PFSK-1 (cell line): Measurements from ENCODE around the gene RTN1.

Source experiments
- POLR2AphosphoS5 ChIP-seq: IDR thresholded peaks from 2 replicates; pipeline ENCODE4 v1.6.1; 2012; ENCODE audit warnings: low read depth, mild to moderate bottlenecking, control low read depth, low read length, moderate library complexity
- SIN3A ChIP-seq: IDR thresholded peaks from 2 replicates; pipeline ENCODE4 v1.6.1; 2012; ENCODE audit warnings: mild to moderate bottlenecking, low read length, moderate library complexity, borderline replicate concordance; ENCODE audit not compliant: insufficient read depth
- TAF1 ChIP-seq: IDR thresholded peaks from 2 replicates; pipeline ENCODE4 v1.6.1; 2012; ENCODE audit warnings: low read length, control low read depth, borderline replicate concordance; ENCODE audit not compliant: insufficient read depth
- TF ChIP-seq, protein P1 (sequence below), 2 experiments: IDR thresholded peaks; 2 replicates each; pipeline versions ENCODE4 v1.6.1 to v1.8.0; 2011 to 2012; ENCODE audit warnings: low read depth in 2 of 2, low read length in 2 of 2, control low read depth in 1 of 2, inconsistent platforms in 1 of 2, mild to moderate bottlenecking in 1 of 2, moderate library complexity in 1 of 2; ENCODE audit not compliant: insufficient read depth in 1 of 2

- TF ChIP-seq TAF1 (no peak), SIN3A (no peak), POLR2AphosphoS5 (no peak)
- TF ChIP-seq, protein P1, sequence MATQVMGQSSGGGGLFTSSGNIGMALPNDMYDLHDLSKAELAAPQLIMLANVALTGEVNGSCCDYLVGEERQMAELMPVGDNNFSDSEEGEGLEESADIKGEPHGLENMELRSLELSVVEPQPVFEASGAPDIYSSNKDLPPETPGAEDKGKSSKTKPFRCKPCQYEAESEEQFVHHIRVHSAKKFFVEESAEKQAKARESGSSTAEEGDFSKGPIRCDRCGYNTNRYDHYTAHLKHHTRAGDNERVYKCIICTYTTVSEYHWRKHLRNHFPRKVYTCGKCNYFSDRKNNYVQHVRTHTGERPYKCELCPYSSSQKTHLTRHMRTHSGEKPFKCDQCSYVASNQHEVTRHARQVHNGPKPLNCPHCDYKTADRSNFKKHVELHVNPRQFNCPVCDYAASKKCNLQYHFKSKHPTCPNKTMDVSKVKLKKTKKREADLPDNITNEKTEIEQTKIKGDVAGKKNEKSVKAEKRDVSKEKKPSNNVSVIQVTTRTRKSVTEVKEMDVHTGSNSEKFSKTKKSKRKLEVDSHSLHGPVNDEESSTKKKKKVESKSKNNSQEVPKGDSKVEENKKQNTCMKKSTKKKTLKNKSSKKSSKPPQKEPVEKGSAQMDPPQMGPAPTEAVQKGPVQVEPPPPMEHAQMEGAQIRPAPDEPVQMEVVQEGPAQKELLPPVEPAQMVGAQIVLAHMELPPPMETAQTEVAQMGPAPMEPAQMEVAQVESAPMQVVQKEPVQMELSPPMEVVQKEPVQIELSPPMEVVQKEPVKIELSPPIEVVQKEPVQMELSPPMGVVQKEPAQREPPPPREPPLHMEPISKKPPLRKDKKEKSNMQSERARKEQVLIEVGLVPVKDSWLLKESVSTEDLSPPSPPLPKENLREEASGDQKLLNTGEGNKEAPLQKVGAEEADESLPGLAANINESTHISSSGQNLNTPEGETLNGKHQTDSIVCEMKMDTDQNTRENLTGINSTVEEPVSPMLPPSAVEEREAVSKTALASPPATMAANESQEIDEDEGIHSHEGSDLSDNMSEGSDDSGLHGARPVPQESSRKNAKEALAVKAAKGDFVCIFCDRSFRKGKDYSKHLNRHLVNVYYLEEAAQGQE (IDR thresholded peaks at IDR 0.05; ENCODE audit: insufficient read depth in 1 of 2, low read depth in 2 of 2, low read length in 2 of 2): no peak
Measured at GRCh38 chr14:59657769-59658168, 212.8 kb downstream of the RTN1 start.
